ENCODE measurements around the gene PPP2R2B. TPM values are rescaled to one million over a fixed set of nuclear protein-coding genes. Genes with fewer than 3 reads are reported as not detected.

PPP2R2B gene
- total RNA-seq, 1 experiment from 2014 or later = not detected

DNA sequence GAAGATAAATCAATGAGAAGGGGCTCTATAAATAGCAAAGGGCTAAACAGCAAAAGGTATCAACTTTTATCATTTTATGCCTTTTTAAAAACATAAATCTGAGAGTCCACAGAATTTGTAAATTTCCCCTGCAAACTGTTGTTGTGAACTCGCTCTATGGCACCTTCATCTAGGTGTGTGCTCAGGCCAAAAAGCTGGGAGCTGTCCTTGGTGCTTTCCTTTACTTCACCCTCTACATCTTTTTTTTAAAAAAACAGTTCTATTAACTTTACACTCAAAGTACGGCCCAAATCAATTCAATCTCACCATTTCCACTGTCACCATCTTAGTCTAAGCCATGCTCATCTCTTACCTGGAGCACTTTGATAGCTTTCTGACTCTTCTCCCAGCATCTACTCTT lies 254.4 kb downstream of the PPP2R2B start:
- H3K79me2 ChIP-seq (ENCODE audit: insufficient read depth, low read length) = no peaks in the 10 kb centered on the region
- POLR2A ChIA-PET = no interaction called here
- BruUV-seq (replicated peaks) = no TSS peak

DNA sequence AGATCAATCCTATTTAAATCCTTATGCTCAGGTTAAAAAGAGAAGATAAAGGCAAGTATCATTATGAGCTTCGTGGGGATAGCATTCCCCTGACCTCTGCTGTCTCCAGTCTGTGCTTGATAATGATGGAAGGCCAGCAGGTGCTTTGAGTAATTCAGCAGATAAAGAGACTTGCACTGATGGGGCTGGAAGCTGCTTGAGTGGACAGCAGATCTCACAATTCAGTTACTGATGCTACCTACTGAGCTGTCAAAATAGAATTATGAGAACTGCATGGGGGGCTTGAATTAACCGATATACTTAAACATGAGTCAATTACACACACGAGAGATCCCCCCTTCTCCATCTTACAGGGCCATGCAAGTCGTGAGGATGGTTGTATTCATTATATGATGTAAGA lies 254.9 kb downstream of the PPP2R2B start:
- H2AFZ ChIP-seq (ENCODE audit: low read depth, low read length, poor library complexity, severe bottlenecking) = no peak overlapping the region
- no TSS peak for BruUV-seq (replicated peaks)
- ChIA-PET POLR2A (no interaction called here), RAD21 (ENCODE audit: low non-redundant PET in 1 of 2, low total read pairs in 2 of 2, uncharacterized antibody in 2 of 2, unreplicated experiment in 2 of 2) (no interaction called here), CTCF (interaction anchor here (1.5 kb wide), 1 partner anchor 342 kb away, joined by 5 read pairs; no protein-coding TSS in a partner anchor)
- H3K79me2 ChIP-seq (ENCODE audit: insufficient read depth, low read length) = no peaks in the 10 kb centered on the region
- H3K4me2 ChIP-seq (ENCODE audit: low read length) = no peak overlapping the region
- H3K36me3 ChIP-seq (ENCODE audit: control insufficient read depth in 1 of 2, insufficient read depth in 2 of 2, low read length in 2 of 2) = no peaks in the 10 kb centered on the region
- H3K9ac ChIP-seq (ENCODE audit: low read length) = no peak overlapping the region
- H3K4me1 ChIP-seq (ENCODE audit: control insufficient read depth in 1 of 2, insufficient read depth in 2 of 2, low read length in 2 of 2) = no peaks in the 10 kb centered on the region
- no peak overlapping the region for H3K4me3 ChIP-seq (replicated peaks in 1 of 2; ENCODE audit: low read depth in 1 of 2, low read length in 2 of 2)
- no peaks in the 10 kb centered on the region for H3K9me2 ChIP-seq (ENCODE audit: insufficient read depth)
- H3K9me3 ChIP-seq (ENCODE audit: control insufficient read depth in 1 of 2, insufficient read depth in 1 of 2, low read depth in 1 of 2, low read length in 2 of 2) = no peaks in the 10 kb centered on the region
- no peak for DNase-seq (ENCODE audit: low read depth, low spot score)
- H3K27me3 ChIP-seq (ENCODE audit: insufficient read depth, low read length) = no peaks in the 10 kb centered on the region; the same call in 1 of the 2 replicates
- H3K27ac ChIP-seq (ENCODE audit: low read depth, low read length) = no peak overlapping the region
- intact Hi-C loops (cut with micrococcal nuclease) = no loop called here
- TF ChIP-seq SP1 (IDR thresholded peaks at IDR 0.05; ENCODE audit: low read depth) = no peak
- no peaks in the 10 kb centered on the region; the same call in 1 of the 2 replicates for H4K20me1 ChIP-seq (ENCODE audit: insufficient read depth)
- ATAC-seq = no peak

More for the DNA sequence above, 254.4 kb downstream of the PPP2R2B start:
- Histone ChIP-seq H3K4me2 (ENCODE audit: low read length) (no peak overlapping the region), H3K36me3 (ENCODE audit: control insufficient read depth in 1 of 2, insufficient read depth in 2 of 2, low read length in 2 of 2) (no peaks in the 10 kb centered on the region), H3K4me1 (ENCODE audit: control insufficient read depth in 1 of 2, insufficient read depth in 2 of 2, low read length in 2 of 2) (no peaks in the 10 kb centered on the region), H2AFZ (ENCODE audit: low read depth, low read length, poor library complexity, severe bottlenecking) (no peak overlapping the region), H3K9ac (ENCODE audit: low read length) (no peak overlapping the region), H3K9me3 (ENCODE audit: control insufficient read depth in 1 of 2, insufficient read depth in 1 of 2, low read depth in 1 of 2, low read length in 2 of 2) (no peaks in the 10 kb centered on the region), H3K27me3 (ENCODE audit: insufficient read depth, low read length) (no peaks in the 10 kb centered on the region; the same call in 1 of the 2 replicates), H3K4me3 (replicated peaks in 1 of 2; ENCODE audit: low read depth in 1 of 2, low read length in 2 of 2) (no peak overlapping the region), H4K20me1 (ENCODE audit: insufficient read depth) (no peaks in the 10 kb centered on the region; the same call in 1 of the 2 replicates), H3K27ac (ENCODE audit: low read depth, low read length) (no peak overlapping the region), H3K9me2 (ENCODE audit: insufficient read depth) (no peaks in the 10 kb centered on the region)
- intact Hi-C loops (cut with micrococcal nuclease) = no loop called here
- ChIA-PET RAD21 (ENCODE audit: low non-redundant PET in 1 of 2, low total read pairs in 2 of 2, uncharacterized antibody in 2 of 2, unreplicated experiment in 2 of 2) (no interaction called here), CTCF (no interaction called here)
- no peak for DNase-seq (ENCODE audit: low read depth, low spot score)
- no peak for TF ChIP-seq RAD21 (IDR thresholded peaks at IDR 0.05; ENCODE audit: low read depth)
- TF ChIP-seq, protein P1, sequence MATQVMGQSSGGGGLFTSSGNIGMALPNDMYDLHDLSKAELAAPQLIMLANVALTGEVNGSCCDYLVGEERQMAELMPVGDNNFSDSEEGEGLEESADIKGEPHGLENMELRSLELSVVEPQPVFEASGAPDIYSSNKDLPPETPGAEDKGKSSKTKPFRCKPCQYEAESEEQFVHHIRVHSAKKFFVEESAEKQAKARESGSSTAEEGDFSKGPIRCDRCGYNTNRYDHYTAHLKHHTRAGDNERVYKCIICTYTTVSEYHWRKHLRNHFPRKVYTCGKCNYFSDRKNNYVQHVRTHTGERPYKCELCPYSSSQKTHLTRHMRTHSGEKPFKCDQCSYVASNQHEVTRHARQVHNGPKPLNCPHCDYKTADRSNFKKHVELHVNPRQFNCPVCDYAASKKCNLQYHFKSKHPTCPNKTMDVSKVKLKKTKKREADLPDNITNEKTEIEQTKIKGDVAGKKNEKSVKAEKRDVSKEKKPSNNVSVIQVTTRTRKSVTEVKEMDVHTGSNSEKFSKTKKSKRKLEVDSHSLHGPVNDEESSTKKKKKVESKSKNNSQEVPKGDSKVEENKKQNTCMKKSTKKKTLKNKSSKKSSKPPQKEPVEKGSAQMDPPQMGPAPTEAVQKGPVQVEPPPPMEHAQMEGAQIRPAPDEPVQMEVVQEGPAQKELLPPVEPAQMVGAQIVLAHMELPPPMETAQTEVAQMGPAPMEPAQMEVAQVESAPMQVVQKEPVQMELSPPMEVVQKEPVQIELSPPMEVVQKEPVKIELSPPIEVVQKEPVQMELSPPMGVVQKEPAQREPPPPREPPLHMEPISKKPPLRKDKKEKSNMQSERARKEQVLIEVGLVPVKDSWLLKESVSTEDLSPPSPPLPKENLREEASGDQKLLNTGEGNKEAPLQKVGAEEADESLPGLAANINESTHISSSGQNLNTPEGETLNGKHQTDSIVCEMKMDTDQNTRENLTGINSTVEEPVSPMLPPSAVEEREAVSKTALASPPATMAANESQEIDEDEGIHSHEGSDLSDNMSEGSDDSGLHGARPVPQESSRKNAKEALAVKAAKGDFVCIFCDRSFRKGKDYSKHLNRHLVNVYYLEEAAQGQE (IDR thresholded peaks at IDR 0.05; ENCODE audit: low read depth) = peak; percentile 54
- no peak for ATAC-seq
